GM15510 (cell line): ENCODE results near the gene DMD.

Source experiments
- POLR2A ChIP-seq: IDR thresholded peaks from 3 replicates; pipeline ENCODE4 v1.6.1; 2011; ENCODE audit warnings: borderline replicate concordance; ENCODE audit not compliant: insufficient read length; ENCODE audit errors: extremely low read depth

DMD gene

DNA sequence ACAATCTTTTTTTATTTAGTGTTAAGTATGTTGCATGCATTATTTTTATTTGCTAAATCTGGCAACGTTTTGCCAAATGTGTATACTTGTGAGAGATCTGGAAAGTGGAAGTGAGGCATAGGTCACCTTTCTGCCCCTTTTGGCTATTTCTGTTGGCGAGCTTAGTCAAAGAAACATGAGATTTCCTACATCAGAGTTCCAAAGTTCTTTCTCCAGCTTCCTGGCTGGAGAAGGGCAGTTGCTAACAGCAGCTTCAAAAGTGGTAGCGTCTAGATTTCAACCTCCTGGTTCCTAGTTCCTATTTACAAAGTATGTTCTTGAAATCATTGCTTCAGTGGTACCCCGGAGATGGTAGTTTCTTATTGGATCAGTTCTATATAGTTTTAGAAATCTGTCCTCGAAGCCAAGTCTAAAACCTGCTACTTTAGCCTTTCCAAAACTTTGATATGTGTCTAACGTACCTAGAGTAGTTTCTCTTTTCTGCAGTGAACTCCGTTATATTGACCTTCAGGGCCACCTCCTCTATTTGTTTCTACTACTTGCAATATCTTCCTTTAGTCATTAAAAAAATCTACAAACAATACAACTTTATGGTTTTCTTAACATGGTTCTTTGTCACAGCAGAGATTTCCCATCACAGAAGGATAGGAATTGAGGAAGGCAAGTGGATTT lies 1683.8 kb downstream of the DMD start:
- no peak for TF ChIP-seq POLR2A

DNA sequence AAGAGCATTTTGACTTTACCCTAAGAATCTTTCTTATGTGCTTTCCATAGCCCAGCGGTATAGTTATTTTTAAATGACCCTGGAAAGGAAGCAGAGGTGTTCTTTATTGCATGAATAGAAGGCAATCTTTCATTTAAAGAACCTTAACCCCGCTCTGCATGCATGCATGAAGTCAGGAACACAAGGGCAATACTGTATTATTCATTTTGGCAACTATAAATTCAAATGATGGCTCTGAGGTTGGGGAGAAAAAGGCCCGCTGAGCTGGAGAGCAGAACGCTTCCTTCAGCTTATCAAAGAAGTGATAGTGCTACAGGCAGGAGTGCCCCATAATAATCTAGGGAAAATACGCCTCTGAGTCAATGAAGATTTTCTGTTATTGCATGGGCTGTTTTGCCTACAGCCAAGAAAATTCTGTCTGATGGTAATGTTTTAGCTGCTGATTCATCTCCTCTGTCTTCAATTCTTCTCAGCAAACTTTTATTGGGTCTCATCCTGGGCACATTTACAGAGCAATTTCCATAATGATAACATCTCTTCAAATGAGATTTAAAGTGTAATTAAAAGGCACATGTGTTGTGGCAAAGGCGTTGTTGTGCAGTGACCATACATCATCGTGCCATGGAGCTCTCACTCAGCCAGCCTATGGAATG lies 1687.3 kb downstream of the DMD start:
- no peak for TF ChIP-seq POLR2A

DNA sequence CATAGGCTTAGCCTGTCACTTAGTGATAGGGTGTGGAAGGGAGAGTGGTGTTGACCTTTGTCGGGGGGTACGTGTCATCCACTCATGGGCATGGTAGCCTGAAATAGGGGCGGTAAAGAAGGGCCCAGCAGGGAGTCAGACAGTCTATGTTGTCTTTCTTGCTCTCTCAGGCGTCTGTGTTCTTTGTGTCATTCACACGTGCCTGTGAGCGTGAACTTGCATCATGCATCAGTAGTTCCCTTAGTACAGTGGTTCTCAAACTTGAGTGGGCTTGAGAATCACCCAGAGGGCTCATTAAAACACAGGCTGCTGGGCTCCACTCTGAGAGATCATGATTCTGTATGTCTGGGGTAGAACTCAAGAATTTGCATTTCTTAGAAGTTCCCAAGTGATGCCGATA lies 1688.6 kb downstream of the DMD start:
- no peak for TF ChIP-seq POLR2A

DNA sequence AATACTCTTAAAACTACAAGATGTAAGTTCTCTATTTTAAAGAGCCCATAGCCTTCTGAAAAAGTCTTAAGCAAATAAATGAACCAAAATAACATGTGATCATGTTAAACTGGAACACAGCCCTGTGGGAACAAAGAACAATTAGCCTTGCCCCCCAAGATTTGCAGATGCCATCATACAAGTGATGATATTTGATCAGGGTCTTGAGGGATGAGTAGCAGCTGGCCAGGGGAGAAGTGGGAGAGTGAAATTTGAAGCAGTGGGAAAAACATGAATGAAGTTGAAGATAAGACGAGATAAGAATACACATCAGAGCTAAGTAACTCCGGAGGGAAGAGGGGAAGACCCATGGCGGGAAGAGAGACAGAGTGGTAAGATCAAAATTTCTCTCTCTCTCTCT lies 1689.4 kb downstream of the DMD start:
- no peak for TF ChIP-seq POLR2A

DNA sequence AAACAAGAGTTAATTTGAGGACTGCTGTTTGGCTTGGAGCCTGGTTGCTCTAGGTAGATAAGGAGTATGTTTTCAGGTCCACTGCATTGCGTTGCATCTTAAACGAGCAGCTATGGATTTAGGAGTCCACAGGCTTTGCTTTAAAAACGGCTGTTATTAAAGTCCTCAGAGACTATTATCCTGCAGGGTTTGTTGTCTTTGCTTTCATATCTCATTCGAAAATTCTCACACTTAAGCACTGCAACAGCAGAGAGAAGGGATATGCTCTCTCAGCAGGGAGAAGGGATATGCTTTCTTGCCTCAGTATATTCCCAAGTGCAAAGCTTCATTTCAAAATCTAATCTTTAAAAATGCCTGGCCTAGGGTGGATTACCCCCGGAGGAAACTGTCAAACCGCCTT lies 1694.8 kb downstream of the DMD start:
- no peak for TF ChIP-seq POLR2A

DNA sequence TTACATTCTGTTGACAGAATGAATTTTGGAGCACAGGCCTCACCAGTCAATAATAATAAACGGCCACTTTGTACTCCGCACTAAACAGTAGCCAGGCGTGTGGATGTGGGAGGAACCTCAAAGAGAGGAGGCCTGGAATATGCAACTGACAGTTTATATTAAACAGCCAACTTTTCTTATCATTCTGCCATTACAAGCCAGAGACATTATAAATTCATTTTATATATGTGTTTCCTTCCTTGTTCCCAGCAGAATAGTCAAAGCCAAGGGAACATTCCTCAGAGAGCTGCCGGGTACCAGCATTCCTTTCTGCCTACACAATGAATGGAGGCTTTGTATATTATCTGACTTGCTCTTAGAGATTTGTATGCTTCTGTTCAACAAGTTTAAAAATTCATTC lies 1703.0 kb downstream of the DMD start:
- no peak for TF ChIP-seq POLR2A

DNA sequence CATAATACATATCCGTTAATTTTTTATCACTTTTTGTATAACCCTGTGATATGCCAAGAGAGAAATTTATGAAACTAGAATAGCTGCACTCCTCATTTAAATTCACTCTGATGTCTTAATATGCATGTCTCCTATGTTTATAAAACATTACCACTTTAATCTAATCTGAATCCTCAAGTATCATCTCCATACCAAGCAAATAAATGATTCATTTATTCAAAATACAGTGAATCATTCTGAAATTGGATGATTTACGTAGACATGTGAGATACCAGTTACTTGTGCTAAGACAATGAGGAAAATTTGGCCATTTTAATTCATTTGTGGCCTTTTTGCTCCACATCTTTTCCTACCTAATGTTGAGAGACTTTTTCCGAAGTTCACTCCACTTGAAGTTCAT lies 1704.4 kb downstream of the DMD start:
- no peak for TF ChIP-seq POLR2A

DNA sequence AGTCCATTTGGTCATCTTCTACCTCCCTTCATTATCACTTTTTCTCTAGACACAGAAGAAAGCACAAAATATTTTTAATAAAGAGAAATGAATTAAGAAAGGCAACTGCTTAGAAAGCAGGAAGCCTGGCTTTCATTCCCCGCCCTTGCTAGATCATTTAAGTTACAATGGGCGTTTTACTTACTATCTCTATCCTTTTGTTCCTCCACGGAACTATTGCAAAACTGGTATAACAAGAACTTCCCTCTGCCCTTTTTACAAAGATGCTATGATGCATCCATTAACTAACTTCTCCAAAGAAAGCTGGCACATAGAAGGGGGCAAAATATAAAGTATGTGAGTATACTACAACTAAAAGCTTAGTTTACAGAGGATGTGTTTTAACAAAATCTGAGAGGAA lies 1705.0 kb downstream of the DMD start:
- no peak for TF ChIP-seq POLR2A

DNA sequence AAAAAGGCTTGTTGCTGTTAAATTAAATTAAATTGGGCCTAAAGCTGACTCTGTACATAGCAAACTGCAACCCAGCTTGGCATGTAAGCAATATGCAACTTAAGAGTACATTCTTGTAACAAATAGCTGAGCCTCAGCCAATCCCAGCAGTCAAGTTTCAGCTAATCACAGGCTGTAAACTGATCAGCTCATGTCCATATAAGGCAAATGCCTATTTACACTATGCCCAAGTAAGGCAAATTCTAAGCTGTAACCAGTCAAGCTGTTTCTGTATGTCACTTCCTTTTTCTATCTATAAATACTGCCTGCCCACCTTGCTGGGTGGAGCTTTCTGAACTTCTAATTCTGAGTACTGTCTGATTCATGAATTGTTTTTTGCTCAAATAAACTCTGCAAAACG lies 1710.4 kb downstream of the DMD start:
- TF ChIP-seq POLR2A, result no peak

DNA sequence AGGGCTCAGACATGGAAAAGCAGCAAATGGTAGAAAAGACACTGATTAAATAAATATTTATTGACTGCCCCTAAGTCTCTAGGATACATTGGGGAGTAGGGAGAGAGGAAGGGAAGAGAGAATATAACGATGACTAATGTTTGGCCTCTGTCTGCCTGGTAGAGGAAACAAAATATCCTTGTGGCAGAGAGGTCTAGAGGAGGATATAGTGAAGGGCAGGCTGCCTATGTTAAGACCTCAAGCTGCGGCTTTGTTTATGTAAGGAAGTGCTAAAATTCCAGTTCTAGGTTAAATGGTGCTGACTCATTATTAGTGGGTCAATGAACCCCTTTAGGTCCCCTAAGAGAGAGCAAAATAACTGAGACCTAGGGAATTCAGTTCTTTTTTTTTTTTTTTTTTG lies 1712.2 kb downstream of the DMD start:
- TF ChIP-seq POLR2A, result no peak

DNA sequence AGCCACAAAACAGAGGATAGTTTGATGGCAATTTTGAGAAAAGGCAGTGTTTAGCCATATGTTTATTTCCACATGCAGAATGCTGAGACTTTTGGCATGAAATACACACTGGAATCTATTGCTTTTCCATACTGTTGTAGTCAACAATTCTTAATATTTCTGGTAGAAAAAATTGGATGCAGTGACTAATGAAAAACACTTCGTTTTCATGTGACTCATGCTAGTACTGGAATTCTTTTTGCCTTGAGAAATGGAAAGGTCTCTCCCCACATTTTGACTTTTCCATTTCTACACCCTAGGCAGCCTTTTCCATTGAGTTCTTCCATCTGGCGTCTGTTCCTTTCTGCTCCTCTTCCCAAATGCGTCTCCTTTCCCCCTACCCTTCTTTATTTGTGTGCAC lies 1714.3 kb downstream of the DMD start:
- no peak for TF ChIP-seq POLR2A

DNA sequence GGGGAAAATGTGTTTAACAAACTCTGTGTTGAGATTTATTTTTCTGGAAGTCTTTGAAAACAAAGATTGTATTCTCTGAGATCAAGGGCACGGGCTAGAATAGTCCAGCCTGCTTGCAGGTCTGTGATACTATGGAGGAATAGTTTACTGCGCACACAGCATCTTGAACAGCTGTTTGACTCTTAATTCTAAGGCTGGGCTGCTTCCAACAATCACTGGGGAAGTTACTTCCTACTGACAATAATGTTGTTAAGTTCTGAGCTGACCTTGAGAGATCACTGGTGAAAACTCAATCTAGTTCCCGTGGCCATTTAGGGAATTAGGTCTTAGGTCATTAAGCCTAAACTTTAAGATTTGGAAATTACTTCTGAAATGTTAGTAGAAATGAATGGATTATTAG lies 1723.4 kb downstream of the DMD start:
- TF ChIP-seq POLR2A, result no peak

DNA sequence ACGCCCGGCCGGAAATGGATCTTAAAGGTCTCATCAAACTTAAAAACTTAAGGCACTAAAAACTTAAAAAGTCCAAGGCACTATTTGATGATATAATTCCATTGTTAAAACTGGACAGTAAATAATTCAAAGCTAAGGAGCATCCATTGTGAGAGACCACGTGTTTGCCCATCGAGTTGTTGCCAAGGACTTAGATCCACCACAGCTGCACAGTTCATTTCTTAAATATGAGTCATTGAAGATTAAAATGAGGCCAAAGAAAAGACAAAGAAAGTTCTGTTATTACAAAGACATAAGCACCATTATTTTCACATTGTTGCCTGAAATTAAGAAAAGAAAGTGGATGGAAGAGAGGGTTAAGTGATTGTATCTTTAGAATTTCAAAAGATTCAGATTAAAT lies 1728.0 kb downstream of the DMD start:
- TF ChIP-seq POLR2A, result no peak

DNA sequence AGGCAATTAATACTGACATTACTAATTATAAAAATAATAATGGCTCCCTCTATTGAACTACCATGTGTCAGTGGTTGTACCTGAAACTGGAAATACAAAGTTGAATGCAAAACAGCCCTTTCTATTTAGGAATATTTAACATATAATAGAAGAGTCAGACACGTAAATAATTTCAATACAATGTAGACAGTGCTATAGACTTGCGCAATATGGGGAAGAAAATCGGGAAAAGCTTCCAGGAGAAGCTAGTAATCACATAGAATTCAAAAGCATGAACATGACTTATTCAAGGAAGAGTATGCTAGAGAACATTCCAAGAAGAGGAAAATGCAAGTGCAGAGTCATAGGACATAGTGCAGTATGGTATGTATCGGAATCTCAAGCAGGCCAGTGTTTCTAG lies 1730.7 kb downstream of the DMD start:
- no peak for TF ChIP-seq POLR2A

DNA sequence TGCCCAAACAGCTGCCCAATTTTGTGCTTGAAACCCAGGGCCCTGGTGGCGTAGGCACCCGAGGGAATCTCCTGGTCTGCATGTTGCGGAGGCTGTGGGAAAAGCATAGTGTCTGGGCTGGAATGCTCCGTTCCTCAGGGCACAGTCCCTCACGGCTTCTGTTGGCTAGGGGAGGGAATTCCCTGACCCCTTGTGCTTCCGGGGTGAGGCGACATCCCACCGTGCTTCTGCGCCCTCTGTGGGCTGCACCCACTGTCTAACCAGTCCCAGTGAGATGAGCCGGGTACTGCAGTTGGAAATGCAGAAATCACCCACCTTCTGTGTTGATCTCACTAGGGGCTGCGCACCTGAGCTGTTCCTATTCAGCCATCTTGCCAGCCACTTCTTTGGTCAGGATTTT lies 1740.1 kb downstream of the DMD start:
- no peak for TF ChIP-seq POLR2A

DNA sequence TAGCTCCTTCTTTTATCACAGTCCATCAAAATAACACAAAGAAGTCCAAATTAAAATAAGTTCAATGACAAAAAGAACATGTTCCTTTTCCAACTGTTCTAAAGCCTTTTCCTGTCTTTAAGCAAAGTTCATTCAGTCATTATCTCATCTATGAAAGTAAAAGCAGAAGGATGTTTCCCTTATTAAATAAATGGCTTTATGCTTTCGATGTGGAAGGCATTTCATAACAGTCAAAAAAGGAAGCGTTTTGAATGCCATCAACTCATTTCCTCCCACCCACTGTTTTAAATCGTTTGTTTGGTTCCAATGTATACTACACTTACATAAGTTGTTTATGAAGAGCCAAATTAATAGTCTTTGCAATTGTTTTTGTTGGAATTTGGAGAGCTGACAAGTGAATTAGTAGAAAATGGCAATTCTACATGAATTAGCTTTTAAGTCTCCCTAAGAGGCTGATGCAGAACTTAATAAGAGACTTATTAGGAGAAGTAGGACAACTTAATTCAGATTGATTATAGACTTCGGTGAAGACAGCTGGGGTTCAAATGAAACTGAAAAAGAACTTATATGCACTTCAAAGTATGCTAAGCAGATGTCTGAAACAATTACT lies 1746.9 kb downstream of the DMD start:
- TF ChIP-seq POLR2A, result no peak
